PFSK-1 (cell line): ENCODE measurements around the gene KCNQ1.

Experiments used
- FOXP2 ChIP-seq: optimal IDR thresholded peaks from 2 replicates; pipeline ENCODE3; 2011; ENCODE audit warnings: borderline replicate concordance, control low read depth, inconsistent platforms; ENCODE audit not compliant: insufficient read depth; ENCODE audit errors: extremely low read length, extremely low read depth
- POLR2AphosphoS5 ChIP-seq: IDR thresholded peaks from 2 replicates; pipeline ENCODE4 v1.6.1; 2012; ENCODE audit warnings: low read depth, mild to moderate bottlenecking, control low read depth, low read length, moderate library complexity
- REST ChIP-seq, 2 experiments: IDR thresholded peaks; 2 replicates each; pipeline versions ENCODE4 v1.6.1 to v1.8.0; 2011 to 2012; ENCODE audit warnings: low read depth in 2 of 2, low read length in 2 of 2, control low read depth in 1 of 2, inconsistent platforms in 1 of 2, mild to moderate bottlenecking in 1 of 2, moderate library complexity in 1 of 2; ENCODE audit not compliant: insufficient read depth in 1 of 2
- SIN3A ChIP-seq: IDR thresholded peaks from 2 replicates; pipeline ENCODE4 v1.6.1; 2012; ENCODE audit warnings: mild to moderate bottlenecking, low read length, moderate library complexity, borderline replicate concordance; ENCODE audit not compliant: insufficient read depth
- TAF1 ChIP-seq: IDR thresholded peaks from 2 replicates; pipeline ENCODE4 v1.6.1; 2012; ENCODE audit warnings: low read length, control low read depth, borderline replicate concordance; ENCODE audit not compliant: insufficient read depth

KCNQ1 gene

GRCh38 chr11:2517386-2518064 is 72.7 kb downstream of the KCNQ1 start:
- TF ChIP-seq FOXP2 (no peak), TAF1 (no peak), SIN3A (no peak), REST (IDR thresholded peaks at IDR 0.05; ENCODE audit: insufficient read depth in 1 of 2, low read depth in 2 of 2, low read length in 2 of 2) (no peak), POLR2AphosphoS5 (no peak)

GRCh38 chr11:2518111-2518982 is 73.5 kb downstream of the KCNQ1 start:
- TF ChIP-seq SIN3A, result no peak
- TF ChIP-seq FOXP2, result no peak
- TF ChIP-seq POLR2AphosphoS5, result no peak
- no peak for TF ChIP-seq TAF1
- no peak for TF ChIP-seq REST (IDR thresholded peaks at IDR 0.05; ENCODE audit: insufficient read depth in 1 of 2, low read depth in 2 of 2, low read length in 2 of 2)

- TF ChIP-seq FOXP2 (no peak), TAF1 (no peak), POLR2AphosphoS5 (no peak), REST (IDR thresholded peaks at IDR 0.05; ENCODE audit: insufficient read depth in 1 of 2, low read depth in 2 of 2, low read length in 2 of 2) (no peak)
These were observed 74.2 kb downstream of the KCNQ1 start for GRCh38 chr11:2518983-2519340.

GRCh38 chr11:2519517-2519861 is 74.7 kb downstream of the KCNQ1 start:
- no peak for TF ChIP-seq FOXP2
- no peak for TF ChIP-seq SIN3A
- TF ChIP-seq TAF1, result no peak
- TF ChIP-seq POLR2AphosphoS5, result no peak

- TF ChIP-seq POLR2AphosphoS5, result no peak
- TF ChIP-seq FOXP2, result no peak
- TF ChIP-seq SIN3A, result no peak
- TF ChIP-seq REST (IDR thresholded peaks at IDR 0.05; ENCODE audit: insufficient read depth in 1 of 2, low read depth in 2 of 2, low read length in 2 of 2), result no peak
- no peak for TF ChIP-seq TAF1
These were observed 75.3 kb downstream of the KCNQ1 start for GRCh38 chr11:2519862-2520735.
